Kidney (tissue), 14 donors: ENCODE measurements around the gene GDPD4. TPM values are rescaled to one million over a fixed set of nuclear protein-coding genes. Genes with fewer than 3 reads are reported as not detected.

ENCODE experiments used
- DNase-seq, 5 donors: peaks; one replicate each; pipeline ENCODE4 v3.0.0-alpha.2; 2013 to 2020
- FAIRE-seq: peaks from 2 replicates; lab custom pipeline; 2012; peaks lifted over from hg19 to GRCh38; lab: Jason Lieb, UNC
- H3K27ac ChIP-seq, 2 donors: one replicate each; pipeline ENCODE4 v1.7.0; 2013; ENCODE audit warnings: low read depth in 2 of 2, low read length in 2 of 2, inconsistent platforms in 1 of 2
- H3K27me3 ChIP-seq: one replicate; pipeline ENCODE4 v1.7.1; 2013; ENCODE audit warnings: low read length, inconsistent platforms; ENCODE audit not compliant: control insufficient read depth, insufficient read depth
- H3K36me3 ChIP-seq, 3 donors: one replicate each; pipeline versions ENCODE4 v1.7.0 to v1.7.1; 2013; ENCODE audit warnings: low read length in 3 of 3, control low read depth in 1 of 3, inconsistent platforms in 1 of 3; ENCODE audit not compliant: insufficient read depth in 3 of 3, control insufficient read depth in 2 of 3
- H3K4me1 ChIP-seq, 3 donors: one replicate each; pipeline versions ENCODE4 v1.7.0 to v1.7.1; 2013; ENCODE audit warnings: low read length in 3 of 3, inconsistent platforms in 1 of 3, low read depth in 1 of 3; ENCODE audit not compliant: control insufficient read depth in 2 of 3, insufficient read depth in 2 of 3
- H3K4me3 ChIP-seq, 3 donors: one replicate each; pipeline versions ENCODE4 v1.7.0 to v1.8.1; 2013; ENCODE audit warnings: low read length in 3 of 3, control low read depth in 1 of 3, inconsistent platforms in 1 of 3
- H3K9ac ChIP-seq, 3 donors: one replicate each; pipeline versions ENCODE4 v1.7.0 to v1.7.1; 2013; ENCODE audit warnings: low read length in 3 of 3, control low read depth in 1 of 3, inconsistent platforms in 1 of 3
- H3K9me3 ChIP-seq, 3 donors: one replicate each; pipeline versions ENCODE4 v1.7.0 to v1.7.1; 2013; ENCODE audit warnings: low read length in 3 of 3, control low read depth in 1 of 3, inconsistent platforms in 1 of 3; ENCODE audit not compliant: control insufficient read depth in 2 of 3, insufficient read depth in 1 of 3
- intact Hi-C: fragments of 100-400 bp; cut with DNase I; formaldehyde crosslinking; loops from one replicate; pipeline ENCODE4 v1.11.1; 2022
- polyA plus RNA-seq: library from polyadenylated mRNA; stranded (reverse); fragments of 350-450 nt; fragmentation: Illumina TruSeq; extraction: RNeasy Lipid Tissue Mini Kit (QIAGEN cat#74804); gene quantifications from one replicate; pipeline ENCODE4 v1.2.3, GENCODE V29; 2014; ENCODE audit warnings: low read depth, low replicate concordance; ENCODE audit not compliant: insufficient read depth
- total RNA-seq: library from RNA; stranded (reverse); fragmentation: NEBNext Ultra II Directional; extraction: Animal tissue kit (Norgen Biotek cat#: 25700); gene quantifications from one replicate; pipeline ENCODE4 v1.2.1, GENCODE V29; 2021
- TF ChIP-seq, protein P1 (sequence below): IDR thresholded peaks from 3 replicates; pipeline ENCODE4 v1.5.1; 2012; ENCODE audit warnings: mild to moderate bottlenecking, moderate library complexity, borderline replicate concordance; ENCODE audit not compliant: insufficient read depth; ENCODE audit errors: extremely low read depth
- donor health status: control.
- donor health status: control.
- donor health status: control.
- donor health status: control.
- donor health status: control.
- donor health status: DM: yes; HTN: yes; CAD: no.
- donor health status: Normal renal cell carcinoma (clear cell type).

GDPD4 gene
- total and polyA plus RNA-seq, 2 donors from 2014 or later, result not detected

DNA sequence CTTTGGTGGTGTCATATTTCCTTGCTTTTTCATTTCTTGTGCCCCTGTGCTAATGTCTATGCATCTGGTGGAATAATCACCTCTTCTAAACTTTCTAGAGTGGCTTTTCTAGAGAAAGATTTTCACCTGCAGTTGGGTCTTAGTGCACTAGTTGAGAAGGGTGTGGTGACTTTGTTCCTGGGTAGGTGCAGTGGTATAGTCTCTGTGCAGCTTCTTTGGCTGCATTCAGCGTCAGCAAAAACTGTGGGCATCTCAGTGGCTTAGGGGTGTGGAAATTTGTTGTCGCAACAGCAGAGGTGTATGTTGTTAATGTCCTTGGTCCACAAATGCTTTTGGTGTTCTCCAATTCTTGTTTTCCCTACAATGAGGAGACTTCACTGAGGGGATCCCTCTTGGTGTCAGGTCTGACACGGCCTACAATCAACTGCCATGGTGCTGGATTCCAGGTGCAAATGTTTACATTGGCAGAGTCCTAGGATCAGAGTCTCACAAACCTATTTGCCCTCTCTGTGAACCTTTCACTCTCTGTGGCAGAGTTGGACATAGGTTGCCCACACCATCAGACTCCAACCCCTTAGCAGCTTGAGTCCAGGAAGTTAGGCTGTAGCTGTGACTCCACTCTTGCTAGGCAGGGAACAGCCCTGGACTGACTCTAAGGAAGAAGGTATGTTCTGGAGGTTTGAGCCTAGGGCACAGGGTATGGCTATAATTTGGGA lies 48.8 kb downstream of the GDPD4 start:
- no peaks in the 10 kb centered on the region for H3K27me3 ChIP-seq
- peaks cover 0 to 6% (median 4%) of the 10 kb centered on the region in 3 donors for H3K9me3 ChIP-seq
- H3K27ac ChIP-seq, result no peak overlapping the region
- DNase-seq, result no peak
- H3K36me3 ChIP-seq, result no peaks in the 10 kb centered on the region
- intact Hi-C loops, result no loop called here
- H3K9ac ChIP-seq, result no peak overlapping the region
- H3K4me3 ChIP-seq, result no peak overlapping the region
- TF ChIP-seq, protein P1, sequence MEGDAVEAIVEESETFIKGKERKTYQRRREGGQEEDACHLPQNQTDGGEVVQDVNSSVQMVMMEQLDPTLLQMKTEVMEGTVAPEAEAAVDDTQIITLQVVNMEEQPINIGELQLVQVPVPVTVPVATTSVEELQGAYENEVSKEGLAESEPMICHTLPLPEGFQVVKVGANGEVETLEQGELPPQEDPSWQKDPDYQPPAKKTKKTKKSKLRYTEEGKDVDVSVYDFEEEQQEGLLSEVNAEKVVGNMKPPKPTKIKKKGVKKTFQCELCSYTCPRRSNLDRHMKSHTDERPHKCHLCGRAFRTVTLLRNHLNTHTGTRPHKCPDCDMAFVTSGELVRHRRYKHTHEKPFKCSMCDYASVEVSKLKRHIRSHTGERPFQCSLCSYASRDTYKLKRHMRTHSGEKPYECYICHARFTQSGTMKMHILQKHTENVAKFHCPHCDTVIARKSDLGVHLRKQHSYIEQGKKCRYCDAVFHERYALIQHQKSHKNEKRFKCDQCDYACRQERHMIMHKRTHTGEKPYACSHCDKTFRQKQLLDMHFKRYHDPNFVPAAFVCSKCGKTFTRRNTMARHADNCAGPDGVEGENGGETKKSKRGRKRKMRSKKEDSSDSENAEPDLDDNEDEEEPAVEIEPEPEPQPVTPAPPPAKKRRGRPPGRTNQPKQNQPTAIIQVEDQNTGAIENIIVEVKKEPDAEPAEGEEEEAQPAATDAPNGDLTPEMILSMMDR, result no peak
- FAIRE-seq, result no peak
- no peaks in the 10 kb centered on the region for H3K4me1 ChIP-seq

DNA sequence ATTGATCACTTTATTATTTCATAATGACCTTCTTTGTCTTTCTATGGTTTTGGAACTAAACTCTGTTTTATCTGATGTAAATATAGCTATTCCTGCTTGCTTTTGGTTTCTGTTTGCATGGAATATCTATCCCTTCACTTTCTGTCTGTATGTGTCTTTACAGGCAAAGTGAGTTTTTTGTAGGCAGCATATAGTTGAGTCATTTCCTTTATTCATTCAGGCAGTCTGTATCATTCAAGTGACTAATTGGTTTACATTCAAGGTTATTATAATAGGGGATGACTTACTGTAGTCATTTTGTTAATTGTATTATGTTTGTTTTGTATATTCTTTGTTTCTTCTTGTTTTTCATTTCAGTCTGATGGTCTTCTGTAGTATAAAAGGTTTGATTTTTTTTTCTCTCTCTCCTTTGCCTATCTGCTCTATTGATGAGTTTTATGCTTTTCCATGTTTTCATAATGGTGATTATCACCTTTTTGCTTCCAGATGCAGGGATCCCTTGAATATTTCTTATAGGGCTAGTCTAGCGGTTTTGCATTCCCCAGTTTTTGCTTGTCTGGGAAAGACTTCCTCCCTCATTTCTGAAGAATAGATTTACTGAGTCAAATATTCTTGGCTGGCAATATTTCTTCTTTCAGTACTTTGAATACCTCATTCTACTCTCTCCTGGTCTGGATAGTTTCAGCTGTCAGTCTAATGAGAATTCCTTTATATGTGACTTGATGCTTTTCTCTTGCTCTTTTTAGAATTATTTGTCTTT lies 50.4 kb downstream of the GDPD4 start:
- no peak overlapping the region for H3K4me3 ChIP-seq
- no peak overlapping the region for H3K27ac ChIP-seq
- H3K9me3 ChIP-seq, result peaks cover 0 to 6% (median 4%) of the 10 kb centered on the region in 3 donors
- FAIRE-seq (no peak), DNase-seq (no peak)
- no peaks in the 10 kb centered on the region for H3K4me1 ChIP-seq
- no peaks in the 10 kb centered on the region for H3K27me3 ChIP-seq
- TF ChIP-seq, protein P1, result no peak
- no peak overlapping the region for H3K9ac ChIP-seq
- intact Hi-C loops, result no loop called here
- no peaks in the 10 kb centered on the region for H3K36me3 ChIP-seq

DNA sequence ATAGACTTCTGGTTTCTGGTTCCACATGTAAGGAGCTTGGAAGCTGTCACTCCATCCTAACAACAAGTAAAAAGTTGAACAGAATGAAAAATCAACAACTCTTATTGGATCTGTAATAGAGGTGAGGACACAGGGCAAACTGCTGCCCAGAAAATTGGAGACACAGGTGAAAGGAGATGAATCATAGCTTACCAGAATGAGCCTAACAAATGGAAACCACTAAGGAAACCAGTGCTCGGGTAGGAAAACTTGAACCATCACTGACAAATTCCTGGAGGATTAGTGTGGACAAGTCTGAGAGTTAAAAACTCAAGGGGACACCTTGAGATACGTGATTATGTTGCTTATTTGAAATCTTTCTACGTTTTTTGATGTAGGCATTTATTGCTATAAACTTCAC lies 52.1 kb downstream of the GDPD4 start:
- TF ChIP-seq, protein P1, result no peak
- intact Hi-C loops, result no loop called here
- no peak for DNase-seq
- H3K9me3 ChIP-seq, result peaks cover 0 to 6% (median 4%) of the 10 kb centered on the region in 3 donors
- H3K27me3 ChIP-seq, result no peaks in the 10 kb centered on the region
- H3K4me3 ChIP-seq, result no peak overlapping the region
- H3K27ac ChIP-seq, result no peak overlapping the region
- H3K9ac ChIP-seq, result no peak overlapping the region
- FAIRE-seq, result no peak
- H3K4me1 ChIP-seq, result no peaks in the 10 kb centered on the region
- no peaks in the 10 kb centered on the region for H3K36me3 ChIP-seq
